Karpas-422 (cell line): Measurements from ENCODE around the gene P2RX3. TPM values are rescaled to one million over a fixed set of nuclear protein-coding genes. Genes with fewer than 3 reads are reported as not detected.

ENCODE experiments used
- DNase-seq: peaks from one replicate; pipeline ENCODE4 v3.0.0-alpha.2; 2015
- H2AFZ ChIP-seq: fragments of 200-600 bp; sonication (generic); 2 replicates; pipeline ENCODE4 v1.6.1; 2014; ENCODE audit warnings: antibody characterized with exemption, low read length, mixed read lengths
- H3K27ac ChIP-seq: fragments of 200-600 bp; sonication (generic); 2 replicates; pipeline ENCODE4 v1.5.1; 2014; ENCODE audit warnings: mild to moderate bottlenecking, low read length, moderate library complexity
- H3K27me3 ChIP-seq: fragments of 200-600 bp; sonication (generic); 2 replicates; pipeline ENCODE4 v1.6.1; 2014; ENCODE audit warnings: low read length, mixed read lengths
- H3K36me3 ChIP-seq: fragments of 200-600 bp; sonication (generic); 2 replicates; pipeline ENCODE4 v1.6.1; 2014; ENCODE audit warnings: low read length, mixed read lengths; ENCODE audit not compliant: insufficient read depth
- H3K4me1 ChIP-seq: fragments of 200-600 bp; sonication (generic); 2 replicates; pipeline ENCODE4 v1.6.1; 2014; ENCODE audit warnings: mild to moderate bottlenecking, low read length, mixed read lengths
- H3K4me2 ChIP-seq: fragments of 200-600 bp; sonication (generic); 2 replicates; pipeline ENCODE4 v1.6.1; 2014; ENCODE audit warnings: low read length, low read depth, mild to moderate bottlenecking; ENCODE audit not compliant: poor library complexity, severe bottlenecking
- H3K4me3 ChIP-seq: fragments of 200-600 bp; sonication (generic); 2 replicates; pipeline ENCODE4 v1.5.1; 2014; ENCODE audit warnings: mild to moderate bottlenecking, antibody characterized with exemption, low read length, mixed read lengths
- H3K79me2 ChIP-seq: fragments of 200-600 bp; sonication (generic); 2 replicates; pipeline ENCODE4 v1.6.1; 2014; ENCODE audit warnings: mild to moderate bottlenecking, low read length, mixed read lengths
- H3K9ac ChIP-seq: fragments of 200-600 bp; sonication (generic); 2 replicates; pipeline ENCODE4 v1.6.0; 2014; ENCODE audit warnings: low read length
- H3K9me2 ChIP-seq: fragments of 200-600 bp; sonication (generic), shearing (Covaris generic); replicated peaks from 2 replicates; pipeline ENCODE4 v1.6.0; 2014; ENCODE audit warnings: mild to moderate bottlenecking, low read length, moderate library complexity; ENCODE audit not compliant: insufficient read depth
- H3K9me3 ChIP-seq: fragments of 300-700, 200-600 bp; sonication (generic); 2 replicates; pipeline ENCODE4 v1.6.1; 2014; ENCODE audit warnings: low read length, mixed read lengths
- H4K20me1 ChIP-seq: fragments of 200-600 bp; sonication (generic); 2 replicates; pipeline ENCODE4 v1.6.1; 2014; ENCODE audit warnings: mild to moderate bottlenecking, antibody characterized with exemption, low read length, low read depth; ENCODE audit not compliant: insufficient read depth
- total RNA-seq: library from RNA; depleted of rRNA; stranded (reverse); fragments of >200 nt; shearing (Covaris generic); gene quantifications from 2 replicates; pipeline ENCODE4 v1.2.3, GENCODE V29; 2014; ENCODE audit warnings: low replicate concordance

P2RX3 gene
- total RNA-seq, 1 experiment from 2014 or later: not detected

DNA sequence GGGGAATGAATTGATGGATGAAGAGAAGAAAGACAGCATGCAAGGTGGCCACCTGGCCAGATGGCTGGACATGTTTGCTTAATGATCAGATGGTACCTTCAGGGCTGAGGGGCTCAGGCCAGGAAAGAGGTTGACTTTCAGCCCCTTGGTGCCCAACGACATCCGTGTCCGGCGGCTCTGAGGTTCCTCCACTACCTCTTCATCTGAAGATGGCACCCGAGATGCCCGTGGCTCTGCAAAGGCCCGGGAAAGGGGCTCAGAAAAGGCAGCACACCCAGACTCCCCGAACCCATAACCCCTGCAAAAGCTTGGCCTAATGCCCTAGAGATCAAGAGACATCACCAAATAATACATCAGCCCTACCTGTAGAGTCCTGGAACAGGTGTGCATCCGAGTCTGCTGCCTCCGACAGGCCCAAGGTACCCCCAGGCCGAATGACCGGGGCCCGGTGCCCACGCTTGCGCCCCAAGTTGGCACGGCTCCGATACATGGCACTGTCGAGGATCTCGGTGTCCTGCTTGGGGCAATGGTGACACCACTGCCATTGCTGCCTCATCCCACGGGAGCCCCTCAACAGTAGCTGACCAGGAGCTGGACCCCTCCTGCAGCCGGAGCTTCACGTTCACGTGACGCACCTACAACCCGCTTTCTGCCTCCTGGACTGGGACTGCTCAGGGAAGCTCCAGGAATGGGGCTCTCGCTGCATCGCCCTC is 36.3 kb upstream of the P2RX3 start:
- Histone ChIP-seq H3K79me2 (no peaks in the 10 kb centered on the region), H3K36me3 (peaks cover 19% of the 10 kb centered on the region), H2AFZ (no peak overlapping the region), H3K27ac (no peak overlapping the region), H3K4me1 (no peaks in the 10 kb centered on the region), H3K9ac (no peak overlapping the region), H3K9me2 (no peaks in the 10 kb centered on the region), H3K4me2 (no peak overlapping the region), H3K9me3 (no peaks in the 10 kb centered on the region), H3K27me3 (no peaks in the 10 kb centered on the region), H3K4me3 (no peak overlapping the region), H4K20me1 (no peaks in the 10 kb centered on the region)
- no peak for DNase-seq

DNA sequence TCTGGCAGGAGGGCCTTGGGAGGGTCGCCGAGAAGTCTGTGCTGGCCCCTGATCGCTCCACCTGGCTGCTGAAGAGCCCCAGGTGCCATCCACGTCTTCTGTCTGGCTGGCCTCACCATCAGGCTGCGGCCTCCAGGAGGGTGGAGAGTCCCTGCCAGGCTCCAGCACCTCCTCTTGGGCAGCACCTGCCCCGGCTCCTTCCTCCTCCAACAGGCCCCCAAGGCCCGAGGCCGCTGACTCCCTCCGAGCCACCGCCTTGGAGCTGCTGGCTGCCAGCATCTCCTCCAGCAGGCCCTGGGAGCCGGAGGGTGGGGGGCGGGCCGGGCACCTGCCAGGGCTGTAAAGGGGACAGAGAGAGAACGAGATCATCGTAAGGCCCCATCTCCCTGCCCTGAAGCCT is 35.7 kb upstream of the P2RX3 start:
- Histone ChIP-seq H3K4me2 (no peak overlapping the region), H3K79me2 (no peaks in the 10 kb centered on the region), H3K4me1 (no peaks in the 10 kb centered on the region), H3K4me3 (no peak overlapping the region), H4K20me1 (no peaks in the 10 kb centered on the region), H3K9me2 (no peaks in the 10 kb centered on the region), H3K9me3 (no peaks in the 10 kb centered on the region), H3K9ac (no peak overlapping the region), H3K27me3 (no peaks in the 10 kb centered on the region), H3K27ac (no peak overlapping the region), H3K36me3 (peaks cover 19% of the 10 kb centered on the region), H2AFZ (no peak overlapping the region)
- DNase-seq: no peak

DNA sequence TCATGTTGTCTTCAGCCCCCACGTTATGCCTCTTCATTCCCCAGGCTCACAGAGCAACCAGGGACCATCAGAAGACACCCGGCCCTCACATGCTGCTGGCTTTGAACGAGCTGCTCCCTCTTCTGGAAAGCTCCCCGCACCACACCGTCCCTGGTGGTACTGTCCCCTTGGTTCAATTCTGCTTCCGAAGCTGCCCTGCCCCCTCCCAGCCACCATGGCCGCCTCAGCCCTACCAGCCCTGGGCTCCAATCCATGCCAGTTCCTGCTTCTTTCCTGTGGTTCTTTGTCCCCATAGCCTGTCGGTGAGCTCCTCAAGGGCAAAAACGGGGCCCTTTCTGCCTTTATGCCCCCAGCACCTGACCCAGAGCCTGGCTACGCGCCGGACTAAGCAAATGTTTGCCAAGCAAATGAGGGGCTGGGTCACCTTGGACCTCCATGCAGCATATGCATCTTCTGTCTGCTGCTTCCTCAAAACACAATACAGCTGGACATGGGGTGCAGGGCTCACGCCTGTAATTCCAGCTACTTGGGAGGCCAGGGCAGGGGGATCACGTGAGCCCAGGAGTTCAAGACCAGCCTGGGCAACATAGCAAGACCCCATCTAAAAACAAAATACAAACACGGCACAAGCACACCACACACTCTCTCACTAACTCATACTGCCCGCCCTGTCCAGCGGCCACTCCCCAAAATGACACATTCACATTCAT is 34.7 kb upstream of the P2RX3 start:
- Histone ChIP-seq H3K9ac (no peak overlapping the region), H3K27ac (no peak overlapping the region)

DNA sequence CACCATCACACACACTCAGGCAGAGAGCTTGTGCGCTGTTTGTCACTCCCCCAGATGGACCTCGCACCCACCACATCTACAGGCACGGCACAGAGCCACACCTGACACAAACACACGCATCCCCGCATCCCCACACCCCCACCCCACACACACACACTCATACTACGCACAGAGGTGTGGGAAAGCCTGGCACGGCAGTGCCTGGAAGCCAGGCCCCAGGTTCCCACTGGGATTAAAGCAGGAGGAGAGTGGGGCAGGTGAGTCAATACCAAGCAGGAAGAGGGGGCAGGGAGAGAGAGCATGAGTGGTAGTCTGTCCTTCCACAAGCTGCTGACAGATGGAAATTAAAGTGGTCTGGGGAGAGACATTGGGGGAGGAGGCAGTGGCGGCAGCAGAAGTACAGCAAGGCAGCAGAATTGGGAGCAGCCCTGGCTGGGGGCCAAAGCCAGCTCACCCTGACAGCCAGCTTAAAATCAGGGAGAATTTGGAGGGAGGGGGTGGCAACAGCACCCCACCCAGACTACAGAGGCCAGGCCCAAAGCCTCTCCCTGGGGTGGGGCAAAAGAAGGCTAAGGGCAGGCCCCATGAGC is 34.1 kb upstream of the P2RX3 start:
- Histone ChIP-seq H3K27ac (no peak overlapping the region), H2AFZ (no peak overlapping the region), H3K9me3 (no peaks in the 10 kb centered on the region), H3K9ac (no peak overlapping the region), H4K20me1 (no peaks in the 10 kb centered on the region), H3K9me2 (no peaks in the 10 kb centered on the region), H3K4me1 (peaks cover 3% of the 10 kb centered on the region), H3K4me2 (no peak overlapping the region), H3K79me2 (no peaks in the 10 kb centered on the region), H3K27me3 (no peaks in the 10 kb centered on the region), H3K36me3 (peaks cover 18% of the 10 kb centered on the region), H3K4me3 (no peak overlapping the region)
- no peak for DNase-seq

More for the DNA sequence above, 34.7 kb upstream of the P2RX3 start:
- DNase-seq: no peak
- Histone ChIP-seq H3K4me3 (no peak overlapping the region), H3K4me2 (no peak overlapping the region), H3K9me2 (no peaks in the 10 kb centered on the region), H3K9me3 (no peaks in the 10 kb centered on the region), H4K20me1 (no peaks in the 10 kb centered on the region), H3K4me1 (peaks cover 3% of the 10 kb centered on the region), H3K27me3 (no peaks in the 10 kb centered on the region), H3K79me2 (no peaks in the 10 kb centered on the region), H3K36me3 (peaks cover 19% of the 10 kb centered on the region), H2AFZ (no peak overlapping the region)

DNA sequence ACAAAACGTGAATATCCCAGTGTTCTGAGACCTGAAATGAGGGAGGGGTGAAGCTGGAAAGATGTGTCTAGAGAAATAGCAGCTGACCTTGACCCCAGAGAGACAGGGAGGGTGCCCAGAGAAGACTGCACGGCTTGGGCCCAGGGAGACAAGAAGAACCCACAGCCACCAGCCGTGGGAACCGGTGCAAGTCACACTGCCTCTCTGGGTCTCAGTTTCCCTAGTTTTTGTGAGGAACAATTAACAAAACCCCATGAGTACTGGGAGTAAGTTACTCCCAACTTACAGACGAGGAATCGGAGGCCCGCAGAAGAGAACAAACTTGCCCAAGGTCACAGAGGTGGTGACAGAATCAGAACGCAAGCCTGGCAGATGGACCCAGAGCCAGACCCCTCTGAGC is 32.6 kb upstream of the P2RX3 start:
- no peaks in the 10 kb centered on the region for H3K27me3 ChIP-seq
- H3K9ac ChIP-seq: no peak overlapping the region

DNA sequence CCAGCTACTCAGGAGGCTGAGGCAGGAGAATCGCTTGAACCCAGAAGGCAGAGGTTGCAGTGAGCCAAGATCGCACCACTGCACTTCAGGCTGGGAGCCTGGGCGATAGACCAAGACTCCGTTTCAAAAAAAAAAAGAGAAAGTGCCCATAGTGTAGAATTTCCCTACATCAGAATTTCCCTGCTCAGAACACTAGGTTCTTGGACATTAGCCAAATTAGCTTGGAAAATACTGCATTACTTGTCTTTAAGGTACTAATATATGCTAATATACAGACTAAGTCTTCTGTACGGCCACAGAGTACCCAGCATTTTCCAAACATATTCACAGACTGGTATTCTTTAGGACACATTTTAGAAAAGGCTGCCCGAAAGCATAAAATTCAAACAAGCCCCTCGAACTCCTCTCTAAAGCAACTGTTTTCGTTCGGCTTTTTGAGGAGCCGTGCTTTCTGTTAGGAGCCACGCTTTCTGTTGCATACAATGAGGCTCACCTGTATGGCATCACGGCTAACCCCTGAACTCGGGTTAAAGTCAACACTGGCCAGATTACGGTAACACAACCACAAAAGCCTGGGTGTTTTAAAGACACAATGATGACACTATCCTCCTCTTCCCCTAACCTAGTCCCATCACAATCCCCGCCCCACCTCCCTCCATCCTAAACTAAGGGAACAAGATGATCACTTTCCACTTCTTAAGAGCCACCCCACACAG is 31.8 kb upstream of the P2RX3 start:
- Histone ChIP-seq H3K9me2 (no peaks in the 10 kb centered on the region), H2AFZ (no peak overlapping the region), H3K4me3 (no peak overlapping the region), H3K36me3 (peaks cover 4% of the 10 kb centered on the region; the same call in 1 of the 2 replicates), H3K79me2 (no peaks in the 10 kb centered on the region), H3K4me2 (no peak overlapping the region), H3K27me3 (no peaks in the 10 kb centered on the region), H4K20me1 (no peaks in the 10 kb centered on the region), H3K9ac (no peak overlapping the region), H3K27ac (no peak overlapping the region), H3K4me1 (peaks cover 3% of the 10 kb centered on the region), H3K9me3 (no peaks in the 10 kb centered on the region)
- no peak for DNase-seq

More for the DNA sequence above, 32.6 kb upstream of the P2RX3 start:
- DNase-seq: no peak
- Histone ChIP-seq H3K4me2 (no peak overlapping the region), H3K36me3 (peaks cover 7% of the 10 kb centered on the region; the same call in 1 of the 2 replicates), H3K79me2 (no peaks in the 10 kb centered on the region), H2AFZ (no peak overlapping the region), H3K4me1 (peaks cover 3% of the 10 kb centered on the region), H3K4me3 (no peak overlapping the region), H3K9me3 (no peaks in the 10 kb centered on the region), H3K27ac (no peak overlapping the region), H3K9me2 (no peaks in the 10 kb centered on the region), H4K20me1 (no peaks in the 10 kb centered on the region)

- Histone ChIP-seq H3K9me3 (no peaks in the 10 kb centered on the region), H3K27ac (no peak overlapping the region), H3K9me2 (no peaks in the 10 kb centered on the region), H4K20me1 (no peaks in the 10 kb centered on the region), H3K36me3 (no peaks in the 10 kb centered on the region; the same call in 1 of the 2 replicates), H3K4me1 (peaks cover 3% of the 10 kb centered on the region), H2AFZ (no peak overlapping the region), H3K79me2 (no peaks in the 10 kb centered on the region), H3K4me2 (no peak overlapping the region), H3K9ac (no peak overlapping the region), H3K4me3 (no peak overlapping the region), H3K27me3 (no peaks in the 10 kb centered on the region)
- DNase-seq: no peak
These were observed 31.1 kb upstream of the P2RX3 start for GRCh38 chr11:57306940-57307565.
